ENCODE measurements around the gene HNF1A.

GRCh38 chr12:120980800-120981368 lies 2.5 kb downstream of the HNF1A start:
- TF ChIP-seq CTCF (IDR thresholded peaks at IDR 0.05; ENCODE audit: low read depth, low read length) (no peak), EZH2phosphoT487 (IDR thresholded peaks at IDR 0.05; ENCODE audit: low read depth) (no peak)

Measured in OCI-LY3 (cell line).